Neuronal stem cell (in vitro differentiated cells): ENCODE measurements around the gene PKIB.

Source experiments
- DNase-seq: peaks from one replicate; pipeline ENCODE4 v3.0.0-alpha.2; 2013; ENCODE audit warnings: low spot score
- H2AFZ ChIP-seq: one replicate; pipeline ENCODE4 v1.6.1; 2013; ENCODE audit warnings: mild to moderate bottlenecking, low read length, inconsistent platforms
- H2AK5ac ChIP-seq: 2 replicates; pipeline ENCODE4 v1.6.1; 2013; ENCODE audit warnings: low read depth, mild to moderate bottlenecking, inconsistent platforms, low read length, moderate library complexity, mixed read lengths
- H2BK120ac ChIP-seq: 2 replicates; pipeline ENCODE4 v1.6.1; 2013; ENCODE audit warnings: low read depth, mild to moderate bottlenecking, inconsistent platforms, low read length, moderate library complexity, mixed read lengths
- H2BK12ac ChIP-seq: one replicate; pipeline ENCODE4 v1.6.1; 2013; ENCODE audit warnings: low read length, inconsistent platforms
- H2BK15ac ChIP-seq: 2 replicates; pipeline ENCODE4 v1.6.1; 2013; ENCODE audit warnings: mild to moderate bottlenecking, low read length, inconsistent platforms, mixed read lengths
- H2BK5ac ChIP-seq: one replicate; pipeline ENCODE4 v1.6.1; 2013; ENCODE audit warnings: inconsistent platforms, mild to moderate bottlenecking, low read length, moderate library complexity
- H3K14ac ChIP-seq: one replicate; pipeline ENCODE4 v1.6.1; 2013; ENCODE audit warnings: low read length, inconsistent platforms
- H3K18ac ChIP-seq: 2 replicates; pipeline ENCODE4 v1.6.1; 2013; ENCODE audit warnings: low read length, inconsistent platforms
- H3K23ac ChIP-seq: 2 replicates; pipeline ENCODE4 v1.6.1; 2013; ENCODE audit warnings: low read depth, mild to moderate bottlenecking, mixed read lengths, low read length, inconsistent platforms; ENCODE audit not compliant: poor library complexity
- H3K27ac ChIP-seq: replicated peaks from 3 replicates; pipeline ENCODE4 v1.5.1; 2013; ENCODE audit warnings: low read length, inconsistent platforms
- H3K27me3 ChIP-seq, 3 experiments: 2 replicates each; pipeline ENCODE4 v1.6.1; 2013; ENCODE audit warnings: low read length in 3 of 3, mild to moderate bottlenecking in 2 of 3, inconsistent platforms in 1 of 3, low read depth in 1 of 3, mixed read lengths in 1 of 3, moderate library complexity in 1 of 3; ENCODE audit not compliant: control insufficient read depth in 3 of 3, insufficient read depth in 3 of 3
- H3K36me3 ChIP-seq, 2 donors: replicated peaks in 1 of 2; 2 replicates each; pipeline ENCODE4 v1.6.1; 2013; ENCODE audit warnings: low read length in 2 of 2; ENCODE audit not compliant: control insufficient read depth in 2 of 2, insufficient read depth in 2 of 2
- H3K4ac ChIP-seq: 2 replicates; pipeline ENCODE4 v1.6.1; 2013; ENCODE audit warnings: inconsistent platforms, mild to moderate bottlenecking, low read length, moderate library complexity
- H3K4me1 ChIP-seq, 2 donors: 1 replicate in 1 of 2; 2 replicates in 1 of 2; pipeline ENCODE4 v1.6.1; 2013; ENCODE audit warnings: low read length in 2 of 2, low read depth in 1 of 2; ENCODE audit not compliant: control insufficient read depth in 2 of 2, insufficient read depth in 1 of 2
- H3K4me2 ChIP-seq: one replicate; pipeline ENCODE4 v1.6.1; 2013; ENCODE audit warnings: mild to moderate bottlenecking, low read length, inconsistent platforms; ENCODE audit not compliant: insufficient read depth, poor library complexity, severe bottlenecking
- H3K4me3 ChIP-seq, 2 donors: 2 replicates each; pipeline ENCODE4 v1.5.1; 2013; ENCODE audit warnings: low read length in 2 of 2, mild to moderate bottlenecking in 2 of 2, inconsistent platforms in 1 of 2, moderate library complexity in 1 of 2
- H3K79me1 ChIP-seq: one replicate; pipeline ENCODE4 v1.6.1; 2013; ENCODE audit warnings: low read depth, mild to moderate bottlenecking, inconsistent platforms, low read length, moderate library complexity
- H3K9ac ChIP-seq: one replicate; pipeline ENCODE4 v1.6.1; 2013; ENCODE audit warnings: mild to moderate bottlenecking, low read depth, low read length, inconsistent platforms; ENCODE audit not compliant: poor library complexity
- H3K9me3 ChIP-seq, 2 donors: replicated peaks in 1 of 2; 2 replicates each; pipeline versions ENCODE3 to v1.6.1; 2013; ENCODE audit warnings: low read length in 2 of 2, mild to moderate bottlenecking in 2 of 2, inconsistent platforms in 1 of 2, low read depth in 1 of 2, mixed read lengths in 1 of 2, moderate library complexity in 1 of 2; ENCODE audit not compliant: control insufficient read depth in 2 of 2, insufficient read depth in 1 of 2
- H4K8ac ChIP-seq: one replicate; pipeline ENCODE4 v1.6.1; 2013; ENCODE audit warnings: low read depth, mild to moderate bottlenecking, inconsistent platforms, low read length, moderate library complexity
- H4K91ac ChIP-seq: one replicate; pipeline ENCODE4 v1.6.1; 2013; ENCODE audit warnings: low read length, low read depth, mild to moderate bottlenecking, inconsistent platforms; ENCODE audit not compliant: poor library complexity
- WGBS, 2 donors: extraction: QIAGEN DNeasy Blood & Tissue Kit; methylation state at CpG; one replicate each; pipeline ENCODE4 v1.1.7; 2013; ENCODE audit warnings: missing lambda C conversion rate in 2 of 2, mixed read lengths in 1 of 2; ENCODE audit not compliant: insufficient read length in 2 of 2, insufficient replicate concordance in 1 of 2; ENCODE audit errors: extremely low coverage in 2 of 2; 5-methylcytosine and 5-hydroxymethylcytosine counted together

The PKIB gene

GRCh38 chr6:122734529-122735395, 124.6 kb downstream of the PKIB start:
- Histone ChIP-seq H3K27ac (no peak overlapping the region), H2BK12ac (no peak overlapping the region), H2AFZ (peak overlapping the region; percentile 83), H3K9ac (no peak overlapping the region), H4K91ac (no peak overlapping the region), H4K8ac (no peak overlapping the region), H3K27me3 (no peaks in the 10 kb centered on the region), H2BK120ac (no peak overlapping the region), H2BK5ac (no peak overlapping the region), H3K4me3 (no peak overlapping the region), H3K36me3 (no peaks in the 10 kb centered on the region), H2BK15ac (no peak overlapping the region), H3K18ac (no peak overlapping the region), H3K23ac (no peak overlapping the region), H3K4me1 (peaks cover 5 to 8% of the 10 kb centered on the region in 2 donors), H3K4ac (no peak overlapping the region), H3K9me3 (no peaks in the 10 kb centered on the region), H3K14ac (no peak overlapping the region), H2AK5ac (no peak overlapping the region), H3K79me1 (no peaks in the 10 kb centered on the region), H3K4me2 (no peak overlapping the region)
- no peak for DNase-seq
- no CpG with 5 or more reads among the region's 10 CpGs for WGBS, 2 donors

- Histone ChIP-seq H3K79me1 (no peaks in the 10 kb centered on the region), H3K23ac (no peak overlapping the region), H2AK5ac (no peak overlapping the region), H3K27me3 (no peaks in the 10 kb centered on the region), H4K91ac (no peak overlapping the region), H3K9me3 (no peaks in the 10 kb centered on the region), H2BK5ac (no peak overlapping the region), H3K18ac (no peak overlapping the region), H2BK12ac (no peak overlapping the region), H3K4ac (no peak overlapping the region), H3K27ac (no peak overlapping the region), H3K4me2 (no peak overlapping the region), H2AFZ (peak overlapping the region; percentile 83), H3K4me3 (no peak overlapping the region), H3K9ac (no peak overlapping the region), H2BK120ac (no peak overlapping the region), H3K4me1 (peaks cover 5 to 8% of the 10 kb centered on the region in 2 donors), H2BK15ac (no peak overlapping the region), H3K36me3 (no peaks in the 10 kb centered on the region), H3K14ac (no peak overlapping the region), H4K8ac (no peak overlapping the region)
- no peak for DNase-seq
- whole genome bisulfite sequencing, 2 donors = no CpG with 5 or more reads among the region's 4 CpGs
These were observed 125.4 kb downstream of the PKIB start for GRCh38 chr6:122735582-122735981.

GRCh38 chr6:122736163-122736562, 126.0 kb downstream of the PKIB start:
- Histone ChIP-seq H3K18ac (no peak overlapping the region), H3K4me3 (no peak overlapping the region), H4K91ac (no peak overlapping the region), H2BK5ac (no peak overlapping the region), H3K4me2 (no peak overlapping the region), H2AFZ (peak overlapping the region; percentile 83), H2AK5ac (no peak overlapping the region), H3K4me1 (peaks cover 5 to 8% of the 10 kb centered on the region in 2 donors), H3K4ac (no peak overlapping the region), H2BK15ac (no peak overlapping the region), H3K9me3 (no peaks in the 10 kb centered on the region), H3K27ac (no peak overlapping the region), H3K79me1 (no peaks in the 10 kb centered on the region), H3K9ac (no peak overlapping the region), H2BK120ac (no peak overlapping the region), H3K14ac (no peak overlapping the region), H2BK12ac (no peak overlapping the region), H3K27me3 (no peaks in the 10 kb centered on the region), H4K8ac (no peak overlapping the region), H3K23ac (no peak overlapping the region), H3K36me3 (no peaks in the 10 kb centered on the region)
- no CpG with 5 or more reads among the region's 4 CpGs for WGBS, 2 donors
- DNase-seq = no peak

GRCh38 chr6:122736616-122737015, 126.4 kb downstream of the PKIB start:
- Histone ChIP-seq H2BK12ac (no peak overlapping the region), H3K4me1 (peaks cover 5 to 8% of the 10 kb centered on the region in 2 donors), H2BK120ac (no peak overlapping the region), H4K91ac (no peak overlapping the region), H3K27me3 (no peaks in the 10 kb centered on the region), H2BK15ac (no peak overlapping the region), H3K23ac (no peak overlapping the region), H2AK5ac (no peak overlapping the region), H3K18ac (no peak overlapping the region), H3K9me3 (no peaks in the 10 kb centered on the region), H3K79me1 (no peaks in the 10 kb centered on the region), H3K14ac (no peak overlapping the region), H3K4me3 (no peak overlapping the region), H3K36me3 (no peaks in the 10 kb centered on the region), H3K4ac (no peak overlapping the region), H2BK5ac (no peak overlapping the region), H3K27ac (no peak overlapping the region), H4K8ac (no peak overlapping the region), H3K4me2 (no peak overlapping the region), H2AFZ (no peak overlapping the region), H3K9ac (no peak overlapping the region)
- WGBS, 2 donors = no CpG with 5 or more reads among the region's 3 CpGs
- DNase-seq = no peak
